ENCODE measurements around the gene RBM19. TPM values are rescaled to one million over a fixed set of nuclear protein-coding genes. Genes with fewer than 3 reads are reported as not detected.
A peak's percentile ranks its signal among the peaks of the same experiment; 100 is the strongest.

RBM19 gene
- total RNA-seq, 1 donor from 2014 or later: 16.8 TPM

DNA sequence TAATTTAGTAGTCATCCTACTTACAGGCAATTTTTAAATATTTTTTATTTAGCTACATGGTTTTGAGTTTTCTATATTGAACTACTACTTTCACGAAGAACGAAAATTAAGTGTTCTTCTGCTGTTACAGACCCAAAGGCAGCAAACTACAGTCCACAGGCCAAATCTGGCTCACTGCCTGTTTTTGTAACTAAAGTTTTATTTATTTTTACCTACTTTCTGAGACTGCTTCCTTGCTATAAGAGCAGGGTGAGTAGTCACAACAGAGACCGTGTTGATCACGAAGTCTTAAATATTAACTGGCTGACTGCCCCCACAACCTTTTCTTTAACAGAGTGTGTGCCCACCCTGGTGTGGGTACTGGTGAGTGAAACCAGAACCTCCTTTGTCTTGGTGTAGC, 11.6 kb downstream of the RBM19 start:
- DNase-seq: no peak

GRCh38 chr12:113950873-113951272, 15.3 kb downstream of the RBM19 start:
- no peak for DNase-seq

DNA sequence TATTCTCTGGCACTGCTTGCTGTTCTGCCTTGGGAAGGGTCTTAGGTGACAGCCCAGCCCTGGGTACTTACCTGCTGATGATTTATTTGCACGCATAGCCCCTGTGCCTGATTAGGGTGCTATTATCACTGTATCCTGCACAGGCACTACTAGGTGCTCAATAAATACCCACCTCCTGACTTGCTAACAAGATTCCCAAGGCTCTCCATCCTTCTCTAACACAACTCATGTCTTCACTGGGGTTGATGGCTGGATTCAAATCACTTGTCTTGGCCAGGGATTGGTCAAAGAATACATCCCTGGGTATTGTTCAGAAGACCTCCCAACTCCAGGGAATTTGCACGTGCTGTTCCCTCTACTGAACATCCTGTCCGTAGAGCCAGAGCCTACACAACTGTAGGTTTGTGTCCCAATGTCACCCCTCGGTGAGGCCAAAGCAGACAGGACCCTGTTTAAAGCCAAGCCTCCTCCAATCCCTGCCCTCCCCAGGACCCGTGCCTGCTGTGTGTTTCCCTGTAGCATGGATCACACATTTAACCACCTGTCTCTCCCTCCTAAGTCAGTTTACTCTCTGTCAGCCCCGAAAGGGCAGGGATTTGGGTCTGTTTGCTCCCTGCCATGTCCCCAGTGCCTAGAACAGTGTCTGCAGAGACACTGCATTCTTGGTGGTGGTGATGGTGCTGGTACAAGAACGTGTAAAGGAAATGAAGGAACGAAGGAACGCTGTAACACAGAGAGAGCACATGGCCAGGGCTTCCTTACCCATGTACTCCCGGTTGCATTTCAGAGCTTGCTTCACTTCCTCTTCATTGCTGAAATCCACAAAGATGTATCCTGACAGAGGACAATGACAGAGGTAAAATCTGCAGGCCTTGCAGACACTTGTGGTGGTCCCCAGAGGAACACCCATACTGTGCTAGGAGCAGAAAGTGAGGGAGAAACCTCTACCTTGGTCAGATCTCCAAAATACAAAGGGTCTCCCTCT, 16.5 kb downstream of the RBM19 start:
- no peak for DNase-seq

GRCh38 chr12:113948151-113948914, 17.8 kb downstream of the RBM19 start:
- no peak for DNase-seq

GRCh38 chr12:113946175-113946574, 19.9 kb downstream of the RBM19 start:
- no peak for DNase-seq

- DNase-seq: no peak
Measured at GRCh38 chr12:113945174-113946173, 20.7 kb downstream of the RBM19 start.

DNA sequence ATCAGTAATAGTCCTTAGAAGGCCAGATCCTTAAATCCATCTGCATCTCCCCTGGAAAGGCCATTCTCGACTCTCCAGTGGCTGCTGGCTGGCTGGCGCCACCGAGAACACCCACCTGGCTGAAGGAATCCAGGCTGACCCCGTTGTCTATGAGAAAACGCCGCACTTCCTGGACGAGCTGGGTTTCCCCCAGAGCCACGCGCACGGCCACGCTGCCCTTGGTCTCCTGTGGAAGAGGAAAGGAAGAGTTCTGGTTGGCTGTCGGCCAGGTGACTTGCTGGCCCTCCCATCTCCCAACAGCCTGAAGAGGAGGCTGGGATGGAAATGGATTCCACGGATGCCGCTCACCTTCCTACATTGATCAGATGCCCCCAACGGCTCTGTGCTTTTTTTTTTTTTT, 23.9 kb downstream of the RBM19 start:
- DNase-seq: no peak

- DNase-seq: no peak
Measured at GRCh38 chr12:113941208-113941486, 25.0 kb downstream of the RBM19 start.

DNA sequence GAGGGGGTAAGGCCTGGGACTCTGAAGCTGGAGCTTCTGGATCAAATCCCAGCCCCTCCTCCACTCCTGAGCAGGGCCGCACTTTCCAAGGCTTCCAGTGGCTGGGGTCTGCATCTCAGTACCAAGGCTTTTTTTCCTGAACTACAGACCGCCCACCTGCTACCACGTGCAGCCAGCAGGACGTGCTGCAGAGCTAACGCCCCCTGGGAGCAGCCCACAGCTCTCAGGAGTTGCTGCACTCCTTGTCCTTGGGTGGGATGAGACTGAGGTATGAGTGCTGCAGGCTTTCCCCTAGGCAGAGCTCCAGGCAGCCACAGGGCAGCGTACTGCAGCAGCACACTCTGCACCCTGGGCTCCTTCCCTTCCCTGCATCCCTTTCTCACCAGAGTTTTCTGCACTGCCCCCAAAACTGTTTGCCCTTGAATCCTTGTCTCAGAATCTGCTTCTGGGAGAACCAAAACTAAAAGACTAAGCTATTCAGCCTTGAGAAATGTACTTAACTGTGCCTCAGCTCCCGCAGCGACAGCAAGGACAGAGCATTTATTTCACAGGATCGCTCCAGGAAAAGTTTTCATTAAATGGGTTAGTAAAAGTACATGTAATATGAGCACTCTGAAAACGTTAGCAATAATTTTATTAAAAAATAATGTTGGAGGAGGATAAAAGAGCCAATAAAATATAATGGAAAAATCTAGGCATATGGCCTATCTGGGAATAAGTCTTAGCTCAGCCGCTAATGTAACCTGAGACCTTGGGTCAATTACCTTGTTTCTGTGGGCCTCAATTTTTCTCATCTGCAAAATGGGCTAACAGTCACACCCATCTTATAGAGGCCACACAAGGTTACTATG, 25.5 kb downstream of the RBM19 start:
- no peak for DNase-seq

DNA sequence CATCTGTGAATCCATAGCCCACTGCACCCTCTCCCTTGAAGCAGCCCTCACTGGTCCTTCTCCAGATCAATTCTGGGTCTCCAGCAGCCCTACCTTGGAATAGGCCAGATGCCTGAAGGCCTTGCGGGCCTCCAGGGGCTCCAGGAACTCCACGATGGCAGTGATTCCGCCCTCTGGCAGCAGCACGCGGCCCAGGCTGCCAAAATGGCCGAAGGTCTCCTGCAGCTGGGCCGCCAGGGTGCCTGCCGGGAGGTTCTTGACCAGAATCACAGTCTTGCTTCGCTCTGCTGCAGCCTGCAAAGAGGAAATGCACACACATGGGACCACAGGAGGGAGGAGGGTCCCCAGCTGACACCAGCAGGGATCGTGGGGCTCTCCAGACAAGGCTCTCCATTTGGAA, 26.3 kb downstream of the RBM19 start:
- no peak for DNase-seq

- no peak for DNase-seq
Measured at GRCh38 chr12:113938471-113938870, 27.7 kb downstream of the RBM19 start.

- DNase-seq: no peak
Measured at GRCh38 chr12:113936460-113936859, 29.7 kb downstream of the RBM19 start.

GRCh38 chr12:113935459-113935858, 30.7 kb downstream of the RBM19 start:
- no peak for DNase-seq

- DNase-seq: no peak
Measured at GRCh38 chr12:113934946-113935345, 31.2 kb downstream of the RBM19 start.

GRCh38 chr12:113934060-113934814, 31.9 kb downstream of the RBM19 start:
- no peak for DNase-seq

GRCh38 chr12:113933201-113933786, 32.8 kb downstream of the RBM19 start:
- DNase-seq: peak; percentile 25

GRCh38 chr12:113932381-113933196, 33.5 kb downstream of the RBM19 start:
- DNase-seq: no peak

DNA sequence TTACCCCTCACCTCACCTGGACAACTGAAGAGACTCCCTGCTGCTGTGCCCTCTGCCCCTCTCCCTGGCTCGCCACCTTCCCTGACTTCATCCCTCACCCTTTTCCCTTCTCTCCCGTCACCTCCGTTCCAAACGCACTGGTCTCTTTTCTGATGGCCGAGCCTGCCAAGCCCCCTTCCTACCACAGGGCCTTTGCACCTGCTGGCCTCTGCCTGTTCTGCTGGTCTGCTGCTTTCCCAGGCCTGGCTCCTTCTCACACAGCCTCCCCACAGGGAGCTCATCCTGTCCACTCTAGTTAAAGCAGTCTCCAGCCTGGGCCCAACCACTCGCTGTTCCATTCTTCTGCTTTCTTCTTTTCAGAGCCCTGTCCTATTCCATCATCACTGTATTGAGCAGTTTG, 34.6 kb downstream of the RBM19 start:
- DNase-seq: no peak

DNA sequence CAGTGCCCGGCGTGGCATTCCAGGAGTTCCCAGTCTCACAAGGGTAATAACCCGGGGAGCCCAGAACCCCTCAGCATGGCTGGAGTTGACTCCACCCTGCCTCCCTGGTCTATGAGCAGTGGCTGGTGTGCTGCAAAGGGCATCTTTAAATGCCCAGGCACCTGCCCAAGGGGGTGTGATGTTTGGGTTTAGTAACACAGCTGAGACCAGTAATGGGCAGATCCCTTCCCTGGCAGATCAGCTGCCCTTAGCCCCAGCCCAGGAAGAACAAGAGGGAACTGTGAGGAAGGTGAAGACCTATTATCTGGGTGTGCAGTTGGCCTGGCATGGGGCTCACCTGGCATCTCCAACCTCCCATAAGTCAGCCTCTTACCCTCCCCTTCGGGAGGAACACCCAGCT, 35.9 kb downstream of the RBM19 start:
- no peak for DNase-seq
